Fibroblast of lung (primary cell): ENCODE measurements around the gene PFKFB4. TPM values are rescaled to one million over a fixed set of nuclear protein-coding genes. Genes with fewer than 3 reads are reported as not detected.

Experiments
- DNase-seq, 2 donors: peaks; one replicate each; pipeline versions ENCODE4 v3.0.0 to v3.0.0-alpha.2; 2010; ENCODE audit warnings: low read depth in 2 of 2
- H2AFZ ChIP-seq: 2 replicates; pipeline ENCODE4 v1.5.1; 2012; ENCODE audit warnings: low read length, control low read depth, inconsistent platforms
- H3K27ac ChIP-seq: 2 replicates; pipeline ENCODE4 v1.5.1; 2011; ENCODE audit warnings: low read length, control low read depth; ENCODE audit not compliant: insufficient read depth
- H3K27me3 ChIP-seq: 2 replicates; pipeline ENCODE4 v1.5.1; 2011; ENCODE audit warnings: mild to moderate bottlenecking, low read length; ENCODE audit not compliant: control insufficient read depth, insufficient read depth
- H3K36me3 ChIP-seq: 2 replicates; pipeline ENCODE4 v1.5.1; 2011; ENCODE audit warnings: low read length; ENCODE audit not compliant: control insufficient read depth, insufficient read depth
- H3K4me1 ChIP-seq: 2 replicates; pipeline ENCODE4 v1.5.1; 2011; ENCODE audit warnings: low read length; ENCODE audit not compliant: control insufficient read depth, insufficient read depth; ENCODE audit errors: extremely low read depth
- H3K4me2 ChIP-seq: 2 replicates; pipeline ENCODE4 v1.5.1; 2011; ENCODE audit warnings: low read length, control low read depth; ENCODE audit not compliant: insufficient read depth; ENCODE audit errors: extremely low read depth
- H3K4me3 ChIP-seq, 4 experiments: fragments of 200-600 bp in 1 of 4; sonication (generic) in 1 of 4; replicated peaks in 1 of 4; 2 replicates each; pipeline ENCODE4 v1.5.1; 2011 to 2016; ENCODE audit warnings: low read length in 4 of 4, low read depth in 3 of 4, mild to moderate bottlenecking in 3 of 4, control low read depth in 2 of 4, inconsistent platforms in 1 of 4, mixed read lengths in 1 of 4; ENCODE audit not compliant: insufficient read depth in 1 of 4; ENCODE audit errors: control extremely low read depth in 1 of 4
- H3K79me2 ChIP-seq: 2 replicates; pipeline ENCODE4 v1.5.1; 2012; ENCODE audit warnings: mild to moderate bottlenecking, low read length, inconsistent platforms; ENCODE audit not compliant: control insufficient read depth, insufficient read depth
- H3K9ac ChIP-seq: 2 replicates; pipeline ENCODE4 v1.5.1; 2011; ENCODE audit warnings: mild to moderate bottlenecking, low read length, control low read depth; ENCODE audit not compliant: insufficient read depth
- H3K9me3 ChIP-seq: 2 replicates; pipeline ENCODE4 v1.5.1; 2012; ENCODE audit warnings: low read depth, low read length; ENCODE audit not compliant: control insufficient read depth, insufficient read depth
- H4K20me1 ChIP-seq: 2 replicates; pipeline ENCODE4 v1.5.1; 2011; ENCODE audit warnings: low read length; ENCODE audit not compliant: control insufficient read depth, insufficient read depth; ENCODE audit errors: extremely low read depth
- CTCF ChIP-seq, 2 donors: IDR thresholded peaks in 1 of 2; conservative IDR thresholded peaks in 1 of 2; 1 replicate in 1 of 2; 2 replicates in 1 of 2; pipeline ENCODE4 v1.5.1; 2011 to 2012; ENCODE audit warnings: low read length in 2 of 2, control low read depth in 1 of 2, inconsistent platforms in 1 of 2, low read depth in 1 of 2, mild to moderate bottlenecking in 1 of 2
- EZH2 ChIP-seq: IDR thresholded peaks from 2 replicates; pipeline ENCODE4 v1.5.1; 2012; ENCODE audit warnings: low read length, control low read depth, mild to moderate bottlenecking; ENCODE audit errors: missing control alignments
- polyA plus RNA-seq, 2 donors: library from polyadenylated mRNA; depleted of rRNA in 1 of 2; stranded (reverse) in 1 of 2; unstranded in 1 of 2; fragments of >200 nt; gene quantifications; 2 replicates each; pipeline ENCODE4 v1.2.1, GENCODE V29; 2011 to 2012; ENCODE audit warnings: missing spikeins in 1 of 2
- total RNA-seq: library from RNA; depleted of rRNA; stranded (reverse); fragments of >200 nt; gene quantifications from 2 replicates; pipeline ENCODE4 v1.2.1, GENCODE V29; 2014

Gene PFKFB4
- total and polyA plus RNA-seq, 2 donors (not counting 1 experiment from before 2014, with no cell fraction given): 9.3 to 12.2 TPM

GRCh38 chr3:48564022-48564421, 7.4 kb upstream of the PFKFB4 start:
- Histone ChIP-seq H3K4me3 (no peak overlapping the region), H3K4me2 (no peak overlapping the region), H3K9ac (no peak overlapping the region), H3K4me1 (peaks cover 42% of the 10 kb centered on the region), H3K79me2 (no peaks in the 10 kb centered on the region), H3K27me3 (no peaks in the 10 kb centered on the region), H3K9me3 (no peaks in the 10 kb centered on the region), H2AFZ (no peak overlapping the region), H3K36me3 (peaks cover 8% of the 10 kb centered on the region), H3K27ac (peak overlapping the region; percentile 35), H4K20me1 (no peaks in the 10 kb centered on the region)
- DNase-seq: peak; percentile 57 to 70
- TF ChIP-seq CTCF (conservative IDR thresholded peaks at IDR 0.05 in 1 of 2, IDR thresholded peaks at IDR 0.05 in 1 of 2; ENCODE audit: low read depth in 1 of 2, low read length in 2 of 2): no peak
- TF ChIP-seq EZH2: no peak

- Histone ChIP-seq H3K9ac (no peak within 1 kb of the TSS), H3K79me2 (no peaks in the 10 kb centered on the region), H3K4me1 (peaks cover 42% of the 10 kb centered on the region)
Observed at GRCh38 chr3:48563382-48563918, 6.8 kb upstream of the PFKFB4 start, which contains the start of gene UCN2. Gene UCN2, minus strand, starts transcription at chr3:48563781. Its CDS starts 657 bp downstream, at chr3:48563124.

More at GRCh38 chr3:48563382-48563918, 6.8 kb upstream of the PFKFB4 start, which contains the start of gene UCN2:
- no peaks in the 10 kb centered on the region for H3K9me3 ChIP-seq
- peaks cover 8% of the 10 kb centered on the region for H3K36me3 ChIP-seq
- no peak within 1 kb of the TSS for H2AFZ ChIP-seq
- DNase-seq: peak; percentile 28 to 47
- H4K20me1 ChIP-seq: no peaks in the 10 kb centered on the region
- H3K4me2 ChIP-seq: no peak within 1 kb of the TSS
- no peak within 1 kb of the TSS for H3K4me3 ChIP-seq
- H3K27ac ChIP-seq: peak within 1 kb of the TSS; percentile 49
- H3K27me3 ChIP-seq: no peaks in the 10 kb centered on the region
- TF ChIP-seq CTCF (conservative IDR thresholded peaks at IDR 0.05 in 1 of 2, IDR thresholded peaks at IDR 0.05 in 1 of 2; ENCODE audit: low read depth in 1 of 2, low read length in 2 of 2) (no peak), EZH2 (no peak)
